GM18517 (cell line): ENCODE results near the gene KLF2.
A peak's percentile ranks its signal among the peaks of the same experiment; 100 is the strongest.
"Not testable (repeated sequence)": the region's sequence is repeated elsewhere in the genome, so short reads cannot be mapped to it uniquely, and the experiment has no call there.

Experiments used
- ATAC-seq: cut with Tn5 transposase; IDR thresholded peaks from one replicate; pipeline ENCODE4 v1.9.1; 2021; ENCODE audit warnings: mild to moderate bottlenecking, moderate library complexity; ENCODE audit not compliant: unreplicated experiment

KLF2 gene

DNA sequence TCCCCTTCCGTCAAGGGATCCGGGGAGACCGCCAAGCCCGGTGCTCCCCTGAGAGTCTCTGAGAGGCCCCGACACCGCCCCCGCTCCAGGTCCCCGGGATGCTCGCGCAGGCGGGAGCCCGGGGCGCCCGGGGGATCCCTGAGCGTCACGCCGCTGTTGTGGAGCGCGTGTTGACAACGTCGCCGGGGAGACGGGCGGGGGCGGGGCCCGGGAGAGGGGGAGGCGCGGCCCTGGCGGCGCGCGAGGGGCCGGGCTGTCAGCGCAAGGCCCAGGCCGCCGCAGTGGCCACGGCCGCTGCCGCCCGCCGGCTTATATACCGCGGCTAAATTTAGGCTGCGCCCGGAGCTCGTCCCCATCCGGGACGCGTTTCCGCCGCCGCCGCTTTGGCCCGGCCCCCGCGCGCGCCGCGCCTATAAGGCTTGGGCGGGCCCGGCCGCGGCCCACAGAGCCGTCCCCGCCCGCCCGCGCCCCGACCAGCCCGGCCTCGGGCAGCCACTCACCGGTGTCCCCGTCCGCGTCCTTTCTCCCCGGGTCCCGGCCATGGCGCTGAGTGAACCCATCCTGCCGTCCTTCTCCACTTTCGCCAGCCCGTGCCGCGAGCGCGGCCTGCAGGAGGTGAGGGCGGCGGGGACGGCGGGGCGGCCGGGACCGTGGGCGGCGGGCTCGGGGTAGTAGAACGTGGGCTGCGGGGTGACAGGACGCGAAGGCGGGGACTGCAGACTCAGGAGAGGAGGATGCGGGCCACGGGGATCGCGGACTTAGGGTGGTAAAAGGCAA is at the start of gene KLF2:
Gene KLF2, plus strand, starts transcription at position 443 of the 777 bp plus-strand sequence. Its CDS starts 98 bp downstream, at position 541.
- peak; percentile 58 for ATAC-seq

GRCh38 chr19:16280306-16280705 is 44.3 kb upstream of the KLF2 start:
- no peak for ATAC-seq

GRCh38 chr19:16281743-16282142 is 42.9 kb upstream of the KLF2 start:
- no peak for ATAC-seq

DNA sequence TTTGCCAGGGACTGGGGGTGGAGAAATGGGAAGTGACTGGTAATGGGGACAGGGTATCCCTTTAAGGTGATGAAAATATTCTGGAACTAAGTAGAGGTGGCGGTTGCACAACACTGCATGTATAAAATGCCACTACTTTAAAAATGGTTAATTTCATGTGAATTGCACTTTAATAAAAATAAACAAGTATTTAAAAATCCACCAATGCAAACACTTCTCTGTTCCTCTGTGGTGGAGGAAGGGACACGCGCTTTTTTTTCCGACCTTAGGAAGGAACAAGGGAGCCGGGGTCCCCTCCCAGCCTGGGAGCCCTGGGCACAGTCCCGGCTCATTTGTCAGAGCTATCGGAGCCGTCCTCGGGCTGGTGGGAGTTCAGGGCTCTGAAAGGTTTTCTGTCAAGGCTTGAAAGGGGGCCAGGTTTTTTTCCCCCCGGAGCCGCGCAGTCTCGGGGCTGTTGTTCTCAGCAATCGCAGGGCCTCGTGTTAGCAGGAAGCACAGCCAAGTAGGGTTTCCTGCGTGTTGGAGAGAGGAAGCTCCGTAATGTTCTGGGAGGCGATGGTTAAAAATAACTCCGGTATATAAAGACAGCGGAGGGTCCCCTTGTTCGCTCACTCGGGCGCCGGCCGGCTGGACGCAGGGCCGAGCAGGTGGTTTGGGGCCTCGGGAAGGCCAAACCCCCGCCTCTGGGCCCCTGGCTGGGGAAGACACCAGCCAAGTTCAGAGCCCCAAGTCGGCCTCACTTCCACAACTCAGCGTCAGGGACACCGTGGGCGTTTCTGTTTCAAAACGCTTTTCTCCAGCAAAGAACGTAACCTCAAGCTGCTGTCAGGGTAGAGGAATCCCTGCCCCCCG is 41.2 kb upstream of the KLF2 start:
- ATAC-seq = no peak

DNA sequence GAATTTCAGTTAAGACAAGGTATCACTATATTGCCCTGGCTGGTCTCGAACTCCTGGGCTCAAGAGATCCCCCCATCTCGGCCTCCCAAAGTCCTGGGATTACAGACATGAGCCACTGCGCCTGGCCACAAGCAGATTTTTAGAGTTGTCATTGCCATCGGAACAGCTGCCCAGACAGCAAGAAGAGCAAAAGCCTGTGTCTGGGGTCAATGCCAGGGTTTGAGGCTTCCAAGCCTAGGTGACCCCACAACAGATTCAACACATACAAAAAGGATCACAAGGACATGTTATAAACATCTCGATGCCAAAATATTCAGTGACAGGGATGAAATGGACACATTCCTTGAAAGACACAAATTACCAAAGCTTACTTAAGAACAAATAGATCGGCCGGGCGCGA is 40.1 kb upstream of the KLF2 start:
- ATAC-seq = no peak

DNA sequence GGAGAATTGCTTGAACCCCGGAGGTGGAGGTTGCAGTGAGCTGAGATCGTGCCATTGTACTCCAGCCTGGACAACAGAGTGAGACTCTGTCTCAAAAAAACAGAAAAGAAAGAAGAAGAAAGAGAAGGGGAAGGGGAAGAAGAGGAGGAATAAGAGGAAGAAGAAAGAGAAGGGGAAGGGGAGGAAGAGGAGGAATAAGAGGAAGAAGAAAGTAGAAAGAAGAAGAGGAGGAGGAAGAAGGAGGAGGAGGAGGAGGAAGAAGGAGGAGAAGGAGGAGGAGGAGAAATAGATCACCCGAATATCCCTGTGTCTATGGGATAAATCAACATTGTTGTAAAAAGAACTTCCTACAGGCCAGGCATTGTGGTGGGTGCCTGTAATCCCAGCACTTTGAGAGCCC is 39.5 kb upstream of the KLF2 start:
- ATAC-seq = not testable (repeated sequence)

- no peak for ATAC-seq
These were observed 38.7 kb upstream of the KLF2 start for GRCh38 chr19:16285769-16286498.

DNA sequence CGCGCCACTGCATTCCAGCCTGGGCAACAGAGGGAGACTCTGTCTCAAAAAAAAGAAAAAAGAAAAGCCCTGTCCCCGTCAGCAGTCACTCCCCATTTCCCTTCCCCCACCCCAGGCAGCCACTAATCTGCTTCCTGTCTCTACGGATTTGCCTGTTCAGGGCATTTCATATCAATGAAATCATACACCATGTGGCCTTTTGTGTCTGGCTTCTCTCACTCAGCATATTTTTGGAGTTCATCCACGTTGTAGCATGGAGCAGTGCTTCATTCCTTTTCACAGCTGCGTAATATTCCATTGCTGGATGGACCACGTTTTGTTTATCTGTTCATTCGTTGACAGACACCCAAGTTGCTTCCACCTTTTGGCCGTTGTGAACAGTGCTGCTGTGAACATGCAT is 36.1 kb upstream of the KLF2 start:
- no peak for ATAC-seq

DNA sequence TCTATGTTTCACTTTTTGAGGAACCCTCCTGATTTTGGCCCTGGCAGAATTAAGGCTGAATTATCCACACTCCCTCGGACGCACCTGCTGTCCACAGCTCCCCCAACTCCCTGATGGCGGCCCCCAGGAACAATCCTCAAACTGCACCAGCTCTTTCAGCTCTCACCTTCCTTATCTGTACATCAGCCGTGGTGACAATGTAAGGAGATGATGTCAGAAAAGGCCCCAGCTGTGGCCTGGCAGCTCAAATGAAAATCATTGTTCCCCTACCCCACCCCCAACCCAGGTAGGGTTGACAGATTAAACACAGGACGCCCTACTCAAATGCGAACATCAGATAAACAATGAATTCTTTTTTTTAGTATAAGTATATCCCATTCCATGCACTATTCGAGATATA is 35.0 kb upstream of the KLF2 start:
- ATAC-seq = no peak

DNA sequence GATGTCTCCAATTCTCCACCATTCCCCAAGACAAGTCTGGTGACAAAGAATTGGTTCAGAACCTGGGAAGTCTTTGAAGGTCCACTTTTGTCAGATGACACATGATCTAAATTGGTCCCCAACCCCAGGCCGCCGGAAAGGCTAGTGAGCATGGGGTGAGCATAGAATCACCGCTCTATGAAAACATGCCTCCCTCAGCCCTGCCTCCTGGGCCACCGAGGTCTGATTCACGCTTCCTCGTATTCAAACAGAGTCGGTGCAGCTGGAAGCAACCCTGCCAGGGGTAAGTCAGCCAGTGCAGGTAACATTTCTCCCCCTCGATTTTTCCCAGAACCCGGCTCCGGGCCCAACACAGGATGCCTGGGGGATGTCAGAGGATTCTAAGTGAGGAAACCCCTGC is 33.9 kb upstream of the KLF2 start:
- ATAC-seq = no peak

DNA sequence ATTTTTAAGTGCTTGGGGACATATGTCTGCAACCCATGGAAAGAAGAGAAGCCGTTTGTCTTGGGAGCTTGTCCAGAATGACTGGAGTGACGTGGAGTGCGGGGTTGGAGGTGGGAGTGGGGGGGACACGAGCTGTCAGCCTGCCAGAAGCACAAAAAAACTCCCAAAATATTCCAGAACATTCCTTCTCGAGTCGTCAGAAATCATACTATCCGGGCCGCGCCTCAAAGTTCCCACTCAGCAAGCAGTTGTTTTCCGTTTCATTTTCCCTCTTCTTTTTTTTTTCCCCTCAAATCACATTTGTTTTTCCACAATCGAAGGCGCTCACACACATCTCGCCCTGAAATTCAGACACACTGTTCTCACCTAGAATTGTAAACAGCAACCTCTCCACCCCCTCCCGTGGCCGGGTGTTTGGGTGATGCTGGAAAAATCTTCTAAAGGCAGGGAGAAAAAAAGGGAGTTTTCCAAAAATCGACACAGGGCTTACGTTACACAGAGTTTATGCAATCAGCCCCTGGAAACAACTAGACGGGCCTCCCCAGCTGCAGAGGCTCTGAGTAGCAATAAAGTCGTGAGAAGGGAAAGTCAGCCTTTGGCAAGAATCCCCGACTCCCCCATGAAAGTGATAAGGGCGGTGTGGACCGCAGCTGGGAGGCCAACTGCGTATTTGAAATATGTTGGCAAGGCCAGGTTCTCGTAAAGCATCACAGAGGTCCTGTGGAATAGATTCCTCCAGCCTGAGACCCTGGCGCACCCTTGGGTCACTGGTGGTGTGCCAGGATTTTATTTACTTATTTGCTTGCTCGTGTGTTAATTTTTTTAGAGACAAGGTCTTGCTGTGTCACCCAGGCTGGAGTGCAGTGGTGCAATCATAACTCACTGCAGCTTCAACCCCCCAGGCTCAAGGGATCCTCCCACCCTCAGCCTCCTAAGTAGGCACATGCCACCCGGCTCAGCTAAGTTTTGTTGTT is 31.2 kb upstream of the KLF2 start:
- no peak for ATAC-seq

DNA sequence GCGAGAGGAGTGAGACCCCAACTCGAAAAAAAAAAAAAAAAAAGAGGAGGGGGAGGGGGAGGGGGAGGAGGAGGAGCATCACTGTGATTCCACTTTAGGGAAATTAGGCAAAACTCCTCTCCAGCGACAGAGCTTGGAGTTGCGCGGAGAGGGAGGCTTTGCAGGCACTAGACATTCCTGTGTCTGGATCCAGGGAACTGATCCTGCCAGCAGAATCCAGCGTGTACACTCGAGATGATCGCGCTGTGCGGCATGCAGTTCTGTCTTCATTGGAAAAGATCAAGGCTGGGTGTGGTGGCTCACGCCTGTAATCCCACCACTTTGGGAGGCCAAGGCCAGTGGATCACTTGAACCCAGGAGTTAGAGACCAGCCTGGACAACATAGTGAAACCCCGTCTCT is 29.6 kb upstream of the KLF2 start:
- ATAC-seq = no peak

- ATAC-seq = no peak
These were observed 27.9 kb upstream of the KLF2 start for GRCh38 chr19:16296713-16297112.

- no peak for ATAC-seq
These were observed 26.9 kb upstream of the KLF2 start for GRCh38 chr19:16297575-16298178.

DNA sequence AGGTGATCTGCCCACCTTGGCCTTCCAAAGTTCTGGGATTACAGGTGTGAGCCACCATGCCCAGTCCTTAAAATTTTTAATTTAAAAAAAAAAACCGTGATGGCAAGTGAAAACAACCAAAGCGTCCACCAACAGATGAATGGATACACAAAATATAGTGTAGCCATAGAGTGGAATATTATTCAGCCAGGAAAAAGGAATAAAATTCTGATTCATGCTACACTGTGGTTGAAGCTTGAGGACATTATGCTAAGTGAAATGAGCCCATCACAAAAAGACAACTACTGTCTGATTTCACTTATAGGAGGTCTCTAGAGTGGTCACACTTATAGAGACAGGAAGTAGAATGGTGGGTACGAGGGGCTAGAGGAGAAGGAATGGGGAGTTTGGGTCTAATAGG is 26.3 kb upstream of the KLF2 start:
- no peak for ATAC-seq

DNA sequence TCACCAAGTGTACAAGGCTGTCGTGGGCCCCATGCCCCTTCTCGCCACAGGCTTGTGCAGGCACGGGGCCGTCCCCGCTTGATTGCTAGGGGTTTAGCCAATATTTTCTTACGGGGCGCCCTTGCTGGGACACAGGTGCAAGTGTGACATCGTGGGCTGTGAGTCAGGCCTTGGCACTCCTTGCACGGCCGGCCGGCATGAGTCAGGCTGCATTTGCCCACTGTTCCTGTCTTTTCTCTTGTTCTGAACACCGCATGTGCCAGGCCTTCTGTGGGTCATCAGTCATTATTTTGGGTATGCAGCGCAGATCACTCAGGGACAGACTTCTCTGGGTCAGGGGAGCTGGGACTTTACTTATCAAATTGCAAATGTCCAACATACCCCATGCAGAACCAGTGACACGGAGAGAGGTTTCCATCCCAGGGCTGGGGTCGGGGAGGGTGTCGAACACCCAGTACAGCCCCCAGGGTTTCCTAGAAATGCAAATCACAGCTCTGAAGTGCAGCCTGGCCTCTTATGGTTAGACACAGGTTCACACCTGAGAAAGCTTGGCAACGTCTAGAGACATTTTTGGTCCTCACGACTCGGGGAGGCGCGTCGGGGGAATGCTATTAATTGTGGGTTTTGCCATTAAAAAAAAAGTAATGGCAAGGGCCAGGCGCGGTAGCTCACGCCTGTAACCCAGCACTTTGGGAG is 22.5 kb upstream of the KLF2 start:
- no peak for ATAC-seq

DNA sequence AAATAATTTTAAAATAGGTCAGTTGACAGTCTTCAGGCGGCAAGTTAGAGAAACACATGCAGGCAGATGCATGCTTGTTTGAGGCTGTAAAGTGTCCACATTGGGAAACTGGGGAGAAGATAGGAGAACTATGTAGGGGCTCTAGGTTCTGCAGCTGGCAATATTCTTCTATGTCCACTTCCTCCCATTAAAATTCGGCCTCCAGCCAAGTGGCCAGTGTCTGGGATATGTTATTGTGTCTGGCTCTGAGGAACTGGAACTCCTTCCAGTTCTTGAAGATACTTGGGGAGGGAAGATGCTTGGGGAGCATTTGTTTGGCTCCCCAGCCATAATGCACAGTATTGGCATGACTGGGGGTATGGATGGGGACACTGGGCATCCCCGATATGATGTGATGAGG is 20.9 kb upstream of the KLF2 start:
- ATAC-seq = no peak

GRCh38 chr19:16304511-16304910 is 20.1 kb upstream of the KLF2 start:
- ATAC-seq = not testable (repeated sequence)

- ATAC-seq = not testable (repeated sequence)
These were observed 19.6 kb upstream of the KLF2 start for GRCh38 chr19:16305060-16305459.
